Measurements from ENCODE around the gene AHSP.
"Not testable (repeated sequence)": the region's sequence is repeated elsewhere in the genome, so short reads cannot be mapped to it uniquely, and the experiment has no call there.

The AHSP gene

GRCh38 chr16:31532896-31533295 lies 5.2 kb downstream of the AHSP start:
- peaks cover 6% of the 10 kb centered on the region for H3K4me1 ChIP-seq (ENCODE audit: insufficient read depth, low read length)
- H3K9ac ChIP-seq (ENCODE audit: low read length), result no peak overlapping the region
- H3K9me3 ChIP-seq (ENCODE audit: low read length), result no peaks in the 10 kb centered on the region
- no peaks in the 10 kb centered on the region for H3K36me3 ChIP-seq (ENCODE audit: insufficient read depth, low read length)
- no peak overlapping the region for H3K27ac ChIP-seq (ENCODE audit: low read depth, low read length)
- no peak overlapping the region for H3K4me3 ChIP-seq (ENCODE audit: low read depth in 1 of 2, low read length in 2 of 2)
- H3K27me3 ChIP-seq (ENCODE audit: control insufficient read depth in 1 of 2, insufficient read depth in 2 of 2, low read length in 2 of 2), result peaks cover 3 to 18% of the 10 kb centered on the region in 2 donors

GRCh38 chr16:31535737-31536136 lies 8.0 kb downstream of the AHSP start:
- no peak overlapping the region for H3K4me3 ChIP-seq (ENCODE audit: low read depth in 1 of 2, low read length in 2 of 2)
- no peaks in the 10 kb centered on the region for H3K4me1 ChIP-seq (ENCODE audit: insufficient read depth, low read length)
- H3K27ac ChIP-seq (ENCODE audit: low read depth, low read length), result no peak overlapping the region
- peaks cover 0 to 24% of the 10 kb centered on the region in 2 donors for H3K27me3 ChIP-seq (ENCODE audit: control insufficient read depth in 1 of 2, insufficient read depth in 2 of 2, low read length in 2 of 2)
- no peaks in the 10 kb centered on the region for H3K9me3 ChIP-seq (ENCODE audit: low read length)
- no peak overlapping the region for H3K9ac ChIP-seq (ENCODE audit: low read length)
- H3K36me3 ChIP-seq (ENCODE audit: insufficient read depth, low read length), result no peaks in the 10 kb centered on the region

- no peak overlapping the region for H3K4me3 ChIP-seq (ENCODE audit: low read depth in 1 of 2, low read length in 2 of 2)
- no peak overlapping the region for H3K27ac ChIP-seq (ENCODE audit: low read depth, low read length)
- peaks cover 0 to 19% of the 10 kb centered on the region in 2 donors for H3K27me3 ChIP-seq (ENCODE audit: control insufficient read depth in 1 of 2, insufficient read depth in 2 of 2, low read length in 2 of 2)
Observed at GRCh38 chr16:31536804-31537361, 9.2 kb downstream of the AHSP start.

GRCh38 chr16:31537362-31538242 lies 9.9 kb downstream of the AHSP start:
- Histone ChIP-seq H3K4me3 (ENCODE audit: low read depth in 1 of 2, low read length in 2 of 2) (peak overlapping the region; percentile 27 to 29), H3K27ac (ENCODE audit: low read depth, low read length) (no peak overlapping the region), H3K9ac (ENCODE audit: low read length) (no peak overlapping the region), H3K4me1 (ENCODE audit: insufficient read depth, low read length) (no peaks in the 10 kb centered on the region), H3K36me3 (ENCODE audit: insufficient read depth, low read length) (no peaks in the 10 kb centered on the region), H3K9me3 (ENCODE audit: low read length) (no peaks in the 10 kb centered on the region), H3K27me3 (ENCODE audit: control insufficient read depth in 1 of 2, insufficient read depth in 2 of 2, low read length in 2 of 2) (peaks cover 0 to 17% of the 10 kb centered on the region in 2 donors)

More at GRCh38 chr16:31536804-31537361, 9.2 kb downstream of the AHSP start:
- Histone ChIP-seq H3K4me1 (ENCODE audit: insufficient read depth, low read length) (no peaks in the 10 kb centered on the region), H3K36me3 (ENCODE audit: insufficient read depth, low read length) (no peaks in the 10 kb centered on the region), H3K9ac (ENCODE audit: low read length) (no peak overlapping the region), H3K9me3 (ENCODE audit: low read length) (no peaks in the 10 kb centered on the region)

GRCh38 chr16:31538243-31538598 lies 10.5 kb downstream of the AHSP start:
- not testable (repeated sequence) for H3K9ac ChIP-seq (ENCODE audit: low read length); H3K9me3 ChIP-seq (ENCODE audit: low read length); H3K36me3 ChIP-seq (ENCODE audit: insufficient read depth, low read length); H3K27ac ChIP-seq (ENCODE audit: low read depth, low read length); H3K4me3 ChIP-seq (ENCODE audit: low read depth in 1 of 2, low read length in 2 of 2); H3K4me1 ChIP-seq (ENCODE audit: insufficient read depth, low read length)
- peaks cover 0 to 17% of the 10 kb centered on the region in 2 donors for H3K27me3 ChIP-seq (ENCODE audit: control insufficient read depth in 1 of 2, insufficient read depth in 2 of 2, low read length in 2 of 2)

GRCh38 chr16:31539762-31540161 lies 12.1 kb downstream of the AHSP start:
- H3K9ac ChIP-seq (ENCODE audit: low read length); H3K4me3 ChIP-seq (ENCODE audit: low read depth in 1 of 2, low read length in 2 of 2); H3K4me1 ChIP-seq (ENCODE audit: insufficient read depth, low read length); H3K27ac ChIP-seq (ENCODE audit: low read depth, low read length); H3K36me3 ChIP-seq (ENCODE audit: insufficient read depth, low read length); H3K9me3 ChIP-seq (ENCODE audit: low read length): not testable (repeated sequence)
- H3K27me3 ChIP-seq (ENCODE audit: control insufficient read depth in 1 of 2, insufficient read depth in 2 of 2, low read length in 2 of 2), result peaks cover 0 to 17% of the 10 kb centered on the region in 2 donors

- Histone ChIP-seq H3K27me3 (ENCODE audit: control insufficient read depth in 1 of 2, insufficient read depth in 2 of 2, low read length in 2 of 2) (peaks cover 0 to 7% of the 10 kb centered on the region in 2 donors), H3K4me1 (ENCODE audit: insufficient read depth, low read length) (no peaks in the 10 kb centered on the region), H3K4me3 (ENCODE audit: low read depth in 1 of 2, low read length in 2 of 2) (no peak overlapping the region), H3K36me3 (ENCODE audit: insufficient read depth, low read length) (no peaks in the 10 kb centered on the region), H3K9ac (ENCODE audit: low read length) (no peak overlapping the region), H3K27ac (ENCODE audit: low read depth, low read length) (no peak overlapping the region), H3K9me3 (ENCODE audit: low read length) (no peaks in the 10 kb centered on the region)
Observed at GRCh38 chr16:31542763-31543162, 15.1 kb downstream of the AHSP start.

GRCh38 chr16:31561426-31562233 lies 33.9 kb downstream of the AHSP start:
- Histone ChIP-seq H3K27ac (ENCODE audit: low read depth, low read length) (no peak overlapping the region), H3K4me1 (ENCODE audit: insufficient read depth, low read length) (no peaks in the 10 kb centered on the region), H3K27me3 (ENCODE audit: control insufficient read depth in 1 of 2, insufficient read depth in 2 of 2, low read length in 2 of 2) (peaks cover 0 to 9% of the 10 kb centered on the region in 2 donors), H3K36me3 (ENCODE audit: insufficient read depth, low read length) (no peaks in the 10 kb centered on the region), H3K4me3 (ENCODE audit: low read depth in 1 of 2, low read length in 2 of 2) (no peak overlapping the region), H3K9ac (ENCODE audit: low read length) (no peak overlapping the region), H3K9me3 (ENCODE audit: low read length) (no peaks in the 10 kb centered on the region)

GRCh38 chr16:31568577-31569359 lies 41.1 kb downstream of the AHSP start:
- peak overlapping the region; percentile 13 to 53 for H3K4me3 ChIP-seq (ENCODE audit: low read depth in 1 of 2, low read length in 2 of 2)
- H3K9ac ChIP-seq (ENCODE audit: low read length), result no peak overlapping the region
- no peaks in the 10 kb centered on the region for H3K4me1 ChIP-seq (ENCODE audit: insufficient read depth, low read length)
- no peak overlapping the region for H3K27ac ChIP-seq (ENCODE audit: low read depth, low read length)
- no peaks in the 10 kb centered on the region for H3K36me3 ChIP-seq (ENCODE audit: insufficient read depth, low read length)
- no peaks in the 10 kb centered on the region for H3K9me3 ChIP-seq (ENCODE audit: low read length)
- peaks cover 12 to 26% of the 10 kb centered on the region in 2 donors for H3K27me3 ChIP-seq (ENCODE audit: control insufficient read depth in 1 of 2, insufficient read depth in 2 of 2, low read length in 2 of 2)

- H3K27me3 ChIP-seq (ENCODE audit: control insufficient read depth in 1 of 2, insufficient read depth in 2 of 2, low read length in 2 of 2), result peaks cover 12 to 26% of the 10 kb centered on the region in 2 donors
- no peak overlapping the region for H3K9ac ChIP-seq (ENCODE audit: low read length)
- no peaks in the 10 kb centered on the region for H3K4me1 ChIP-seq (ENCODE audit: insufficient read depth, low read length)
- H3K9me3 ChIP-seq (ENCODE audit: low read length), result no peaks in the 10 kb centered on the region
- H3K4me3 ChIP-seq (ENCODE audit: low read depth in 1 of 2, low read length in 2 of 2), result peak overlapping the region in 1 of 2 donors; percentile 53
- H3K36me3 ChIP-seq (ENCODE audit: insufficient read depth, low read length), result no peaks in the 10 kb centered on the region
- no peak overlapping the region for H3K27ac ChIP-seq (ENCODE audit: low read depth, low read length)
Observed at GRCh38 chr16:31569360-31569717, 41.6 kb downstream of the AHSP start.

- H3K27me3 ChIP-seq (ENCODE audit: control insufficient read depth in 1 of 2, insufficient read depth in 2 of 2, low read length in 2 of 2), result peaks cover 12 to 21% of the 10 kb centered on the region in 2 donors
- H3K9ac ChIP-seq (ENCODE audit: low read length), result no peak overlapping the region
Observed at GRCh38 chr16:31572821-31573220, 45.1 kb downstream of the AHSP start.

More at GRCh38 chr16:31572821-31573220, 45.1 kb downstream of the AHSP start:
- H3K4me1 ChIP-seq (ENCODE audit: insufficient read depth, low read length), result no peaks in the 10 kb centered on the region
- no peaks in the 10 kb centered on the region for H3K9me3 ChIP-seq (ENCODE audit: low read length)
- no peak overlapping the region for H3K4me3 ChIP-seq (ENCODE audit: low read depth in 1 of 2, low read length in 2 of 2)
- H3K36me3 ChIP-seq (ENCODE audit: insufficient read depth, low read length), result no peaks in the 10 kb centered on the region
- H3K27ac ChIP-seq (ENCODE audit: low read depth, low read length), result no peak overlapping the region

Data from muscle layer of colon (tissue), 2 donors.